HEK293 (cell line): ENCODE measurements around the gene CIDEB.

Source experiments
- CTCF ChIA-PET: fragments of 350-600 bp; formaldehyde crosslinking; extraction: SDS; loops from one replicate; lab custom pipeline; 2021; ENCODE audit warnings: antibody characterized with exemption; lab: Yijun Ruan, JAX
- POLR2A ChIA-PET: fragments of 300-600 bp; formaldehyde crosslinking; extraction: SDS; loops from one replicate; lab custom pipeline; 2020; ENCODE audit warnings: antibody characterized with exemption, inconsistent platforms; lab: Yijun Ruan, JAX
- H3K27ac ChIP-seq: fragments of 200-500 bp; sonication (Bioruptor generic); 2 replicates; pipeline ENCODE4 v1.5.1; 2014; ENCODE audit warnings: low read depth, low read length, control low read depth, inconsistent platforms; ENCODE audit errors: extremely low read depth
- H3K36me3 ChIP-seq, 2 experiments: fragments of 200-500 bp in 1 of 2; sonication (Bioruptor generic) in 1 of 2; 1 replicate in 1 of 2; 2 replicates in 1 of 2; pipeline ENCODE4 v1.5.1; 2014 to 2017; ENCODE audit warnings: inconsistent platforms in 2 of 2, low read length in 2 of 2; ENCODE audit not compliant: control insufficient read depth in 2 of 2, insufficient read depth in 1 of 2
- H3K4me1 ChIP-seq: fragments of 200-500 bp; sonication (Bioruptor generic); 2 replicates; pipeline ENCODE4 v1.5.1; 2014; ENCODE audit warnings: mild to moderate bottlenecking, low read length, inconsistent platforms; ENCODE audit not compliant: control insufficient read depth, insufficient read depth
- H3K4me3 ChIP-seq: 2 replicates; pipeline ENCODE4 v1.5.1; 2011; ENCODE audit warnings: low read depth, mild to moderate bottlenecking, control low read depth, low read length, moderate library complexity
- H3K9me3 ChIP-seq: fragments of 200-500 bp; sonication (Bioruptor generic); 2 replicates; pipeline ENCODE4 v1.5.1; 2014; ENCODE audit warnings: low read depth, low read length, inconsistent platforms; ENCODE audit not compliant: control insufficient read depth, insufficient read depth
- HOXC10 ChIP-seq: sonication (generic); formaldehyde crosslinking; IDR thresholded peaks from 2 replicates; pipeline ENCODE4 v1.8.1; 2023; ENCODE audit warnings: mild to moderate bottlenecking, missing genetic modification reagents
- IKZF3 ChIP-seq: fragments of 450-650 bp; IDR thresholded peaks from 2 replicates; pipeline ENCODE4 v1.5.0; 2018; ENCODE audit warnings: missing biosample characterization, mild to moderate bottlenecking, missing genetic modification characterization, moderate library complexity
- KLF17 ChIP-seq: fragments of 450-650 bp; formaldehyde crosslinking; IDR thresholded peaks from 2 replicates; pipeline ENCODE4 v1.5.1; 2016; ENCODE audit warnings: missing biosample characterization, missing genetic modification characterization
- MYNN ChIP-seq: fragments of 450-650 bp; formaldehyde crosslinking; IDR thresholded peaks from 2 replicates; pipeline ENCODE4 v1.5.1; 2016; ENCODE audit warnings: missing biosample characterization, missing genetic modification characterization, borderline replicate concordance
- SCRT1 ChIP-seq: fragments of 450-650 bp; formaldehyde crosslinking; IDR thresholded peaks from 2 replicates; pipeline ENCODE4 v1.5.1; 2016; ENCODE audit warnings: missing biosample characterization, missing genetic modification characterization, borderline replicate concordance
- ZBTB48 ChIP-seq: fragments of 450-650 bp; formaldehyde crosslinking; IDR thresholded peaks from 2 replicates; pipeline ENCODE4 v1.5.1; 2016; ENCODE audit warnings: missing biosample characterization, missing genetic modification characterization
- ZNF169 ChIP-seq: fragments of 450-650 bp; formaldehyde crosslinking; IDR thresholded peaks from 2 replicates; pipeline ENCODE4 v1.5.1; 2016; ENCODE audit warnings: missing biosample characterization, missing genetic modification characterization
- ZNF174 ChIP-seq: fragments of 450-650 bp; formaldehyde crosslinking; IDR thresholded peaks from 2 replicates; pipeline ENCODE4 v1.5.0; 2017; ENCODE audit warnings: missing biosample characterization, mild to moderate bottlenecking, missing genetic modification characterization
- ZNF280C ChIP-seq: fragments of 450-650 bp; formaldehyde crosslinking; IDR thresholded peaks from 2 replicates; pipeline ENCODE4 v1.5.1; 2016; ENCODE audit warnings: missing biosample characterization, missing genetic modification characterization
- ZNF362 ChIP-seq: fragments of 450-650 bp; formaldehyde crosslinking; IDR thresholded peaks from 2 replicates; pipeline ENCODE4 v1.5.1; 2016; ENCODE audit warnings: missing biosample characterization, missing genetic modification characterization
- ZNF555 ChIP-seq: fragments of 450-650 bp; formaldehyde crosslinking; conservative IDR thresholded peaks from 2 replicates; pipeline ENCODE4 v1.5.1; 2017; ENCODE audit warnings: missing biosample characterization, mild to moderate bottlenecking, missing genetic modification characterization, inconsistent platforms
- ZNF626 ChIP-seq: fragments of 450-650 bp; sonication (Bioruptor Pico); formaldehyde crosslinking; IDR thresholded peaks from 2 replicates; pipeline ENCODE4 v1.5.1; 2018; ENCODE audit warnings: missing biosample characterization, missing genetic modification characterization, inconsistent platforms
- ZNF707 ChIP-seq: fragments of 450-650 bp; formaldehyde crosslinking; IDR thresholded peaks from 2 replicates; pipeline ENCODE4 v1.5.1; 2016; ENCODE audit warnings: missing biosample characterization, missing genetic modification characterization
- ZSCAN18 ChIP-seq: fragments of 450-650 bp; formaldehyde crosslinking; IDR thresholded peaks from 2 replicates; pipeline ENCODE4 v1.5.1; 2016; ENCODE audit warnings: missing biosample characterization, missing genetic modification characterization
- TF ChIP-seq, protein P1 (sequence below): fragments of 450-650 bp; formaldehyde crosslinking; conservative IDR thresholded peaks from 2 replicates; pipeline ENCODE4 v1.5.1; 2016; ENCODE audit warnings: low read depth, missing biosample characterization, missing genetic modification characterization
- TF ChIP-seq, protein P2 (sequence below): fragments of 450-650 bp; formaldehyde crosslinking; IDR thresholded peaks from 2 replicates; pipeline ENCODE4 v1.5.1; 2016; ENCODE audit warnings: missing biosample characterization, missing genetic modification characterization
- TF ChIP-seq, protein P3 (sequence below): fragments of 450-650 bp; formaldehyde crosslinking; optimal IDR thresholded peaks from 2 replicates; pipeline ENCODE3; 2016; ENCODE audit warnings: missing biosample characterization, mild to moderate bottlenecking, missing genetic modification characterization

Gene CIDEB

DNA sequence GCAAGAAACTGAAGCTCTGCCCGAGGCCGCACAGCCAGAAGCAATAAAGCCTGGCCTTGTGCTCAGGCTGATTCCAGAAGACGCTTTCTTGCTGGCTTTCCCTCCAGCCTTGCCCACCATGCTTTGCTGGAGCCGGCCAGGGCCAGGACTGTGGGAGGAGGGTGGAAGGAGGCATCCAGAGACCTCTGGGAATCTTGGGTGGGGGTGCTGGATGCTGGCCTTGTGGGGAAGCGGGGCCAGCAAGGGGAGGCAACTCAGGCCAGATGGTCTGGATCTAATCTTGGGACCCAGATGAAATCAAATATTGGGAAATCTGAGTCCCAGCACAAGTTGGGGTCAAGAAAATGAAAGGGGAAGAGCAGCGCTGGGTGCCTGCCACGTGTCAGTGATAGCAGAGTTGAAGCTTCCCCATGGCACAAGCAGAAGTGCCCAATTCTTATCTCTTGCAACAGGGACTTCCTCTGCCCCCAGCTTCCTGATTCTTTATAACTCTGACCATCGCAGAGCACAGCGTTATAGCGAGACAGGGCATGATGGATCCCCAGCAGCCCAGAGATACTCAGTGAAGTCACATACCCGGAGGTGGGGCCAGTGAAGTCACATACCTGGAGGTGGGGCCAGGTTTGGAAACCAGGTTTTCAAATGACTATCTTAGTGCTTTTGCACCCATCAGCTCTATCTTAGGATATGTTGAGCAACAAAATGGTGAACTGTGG lies 30.0 kb downstream of the CIDEB start:
- no peak overlapping the region for H3K4me3 ChIP-seq
- CTCF ChIA-PET: interaction anchor here (0.6 to 1.3 kb wide), 4 partner anchors 35 to 219 kb away, joined by 4 to 6 read pairs (median 5); partner anchors contain the start of gene TINF2
- no peak overlapping the region for H3K27ac ChIP-seq
- no peaks in the 10 kb centered on the region for H3K36me3 ChIP-seq
- H3K4me1 ChIP-seq: no peaks in the 10 kb centered on the region
- TF ChIP-seq ZNF280C (tag by site-specific recombination): no peak
- no peak for TF ChIP-seq KLF17 (tag by site-specific recombination)
- TF ChIP-seq ZNF362 (tag by site-specific recombination): no peak
- TF ChIP-seq ZNF626 (tag by site-specific recombination): no peak
- TF ChIP-seq, all 188 proteins: peak for 0
- H3K9me3 ChIP-seq: no peaks in the 10 kb centered on the region
- POLR2A ChIA-PET: interaction anchor here (0.5 kb wide), 1 partner anchor 107 kb away, joined by 3 read pairs; no protein-coding TSS in a partner anchor

- no peak overlapping the region for H3K4me3 ChIP-seq
These were observed 30.7 kb downstream of the CIDEB start for GRCh38 chr14:24277071-24277470.

More at GRCh38 chr14:24277071-24277470, 30.7 kb downstream of the CIDEB start:
- TF ChIP-seq ZNF169 (tag by site-specific recombination): no peak
- no peak for TF ChIP-seq ZBTB48 (tag by site-specific recombination)
- no peak for TF ChIP-seq ZNF174 (tag by site-specific recombination)
- no peak for TF ChIP-seq IKZF3 (tag by site-specific recombination)
- TF ChIP-seq, protein P1, sequence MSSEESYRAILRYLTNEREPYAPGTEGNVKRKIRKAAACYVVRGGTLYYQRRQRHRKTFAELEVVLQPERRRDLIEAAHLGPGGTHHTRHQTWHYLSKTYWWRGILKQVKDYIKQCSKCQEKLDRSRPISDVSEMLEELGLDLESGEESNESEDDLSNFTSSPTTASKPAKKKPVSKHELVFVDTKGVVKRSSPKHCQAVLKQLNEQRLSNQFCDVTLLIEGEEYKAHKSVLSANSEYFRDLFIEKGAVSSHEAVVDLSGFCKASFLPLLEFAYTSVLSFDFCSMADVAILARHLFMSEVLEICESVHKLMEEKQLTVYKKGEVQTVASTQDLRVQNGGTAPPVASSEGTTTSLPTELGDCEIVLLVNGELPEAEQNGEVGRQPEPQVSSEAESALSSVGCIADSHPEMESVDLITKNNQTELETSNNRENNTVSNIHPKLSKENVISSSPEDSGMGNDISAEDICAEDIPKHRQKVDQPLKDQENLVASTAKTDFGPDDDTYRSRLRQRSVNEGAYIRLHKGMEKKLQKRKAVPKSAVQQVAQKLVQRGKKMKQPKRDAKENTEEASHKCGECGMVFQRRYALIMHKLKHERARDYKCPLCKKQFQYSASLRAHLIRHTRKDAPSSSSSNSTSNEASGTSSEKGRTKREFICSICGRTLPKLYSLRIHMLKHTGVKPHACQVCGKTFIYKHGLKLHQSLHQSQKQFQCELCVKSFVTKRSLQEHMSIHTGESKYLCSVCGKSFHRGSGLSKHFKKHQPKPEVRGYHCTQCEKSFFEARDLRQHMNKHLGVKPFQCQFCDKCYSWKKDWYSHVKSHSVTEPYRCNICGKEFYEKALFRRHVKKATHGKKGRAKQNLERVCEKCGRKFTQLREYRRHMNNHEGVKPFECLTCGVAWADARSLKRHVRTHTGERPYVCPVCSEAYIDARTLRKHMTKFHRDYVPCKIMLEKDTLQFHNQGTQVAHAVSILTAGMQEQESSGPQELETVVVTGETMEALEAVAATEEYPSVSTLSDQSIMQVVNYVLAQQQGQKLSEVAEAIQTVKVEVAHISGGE (tag by site-specific recombination): no peak
- no peak for TF ChIP-seq ZNF707 (tag by site-specific recombination)
- no peak for TF ChIP-seq HOXC10
- TF ChIP-seq ZSCAN18 (tag by site-specific recombination): no peak
- no peak for TF ChIP-seq MYNN
- no peak for TF ChIP-seq SCRT1 (tag by site-specific recombination)
- no peak for TF ChIP-seq ZNF555 (tag by site-specific recombination)
- TF ChIP-seq, protein P2, sequence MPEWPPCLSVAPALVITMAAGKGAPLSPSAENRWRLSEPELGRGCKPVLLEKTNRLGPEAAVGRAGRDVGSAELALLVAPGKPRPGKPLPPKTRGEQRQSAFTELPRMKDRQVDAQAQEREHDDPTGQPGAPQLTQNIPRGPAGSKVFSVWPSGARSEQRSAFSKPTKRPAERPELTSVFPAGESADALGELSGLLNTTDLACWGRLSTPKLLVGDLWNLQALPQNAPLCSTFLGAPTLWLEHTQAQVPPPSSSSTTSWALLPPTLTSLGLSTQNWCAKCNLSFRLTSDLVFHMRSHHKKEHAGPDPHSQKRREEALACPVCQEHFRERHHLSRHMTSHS (tag by site-specific recombination): no peak
- TF ChIP-seq, protein P3, sequence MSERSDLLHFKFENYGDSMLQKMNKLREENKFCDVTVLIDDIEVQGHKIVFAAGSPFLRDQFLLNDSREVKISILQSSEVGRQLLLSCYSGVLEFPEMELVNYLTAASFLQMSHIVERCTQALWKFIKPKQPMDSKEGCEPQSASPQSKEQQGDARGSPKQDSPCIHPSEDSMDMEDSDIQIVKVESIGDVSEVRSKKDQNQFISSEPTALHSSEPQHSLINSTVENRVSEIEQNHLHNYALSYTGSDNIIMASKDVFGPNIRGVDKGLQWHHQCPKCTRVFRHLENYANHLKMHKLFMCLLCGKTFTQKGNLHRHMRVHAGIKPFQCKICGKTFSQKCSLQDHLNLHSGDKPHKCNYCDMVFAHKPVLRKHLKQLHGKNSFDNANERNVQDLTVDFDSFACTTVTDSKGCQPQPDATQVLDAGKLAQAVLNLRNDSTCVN: no peak
- Histone ChIP-seq H3K27ac (no peak overlapping the region), H3K9me3 (no peaks in the 10 kb centered on the region), H3K4me1 (no peaks in the 10 kb centered on the region), H3K36me3 (no peaks in the 10 kb centered on the region)
- CTCF ChIA-PET: interaction anchor here (0.6 to 1.3 kb wide), 2 partner anchors 132 to 218 kb away, joined by 4 to 5 read pairs; no protein-coding TSS in a partner anchor
- POLR2A ChIA-PET: no interaction called here
